22Rv1 (cell line): Measurements from ENCODE around the gene IKZF3.
"Not testable (repeated sequence)": the region's sequence is repeated elsewhere in the genome, so short reads cannot be mapped to it uniquely, and the experiment has no call there.

Experiments used
- H3K27ac ChIP-seq: fragments of 450-650 bp; 2 replicates; pipeline ENCODE4 v1.5.1; 2017
- CTCF ChIP-seq: fragments of 450-650 bp; IDR thresholded peaks from 2 replicates; pipeline ENCODE4 v1.5.1; 2017; ENCODE audit warnings: mild to moderate bottlenecking
- ZFX ChIP-seq: fragments of 450-650 bp; IDR thresholded peaks from 2 replicates; pipeline ENCODE4 v1.6.1; 2017; ENCODE audit warnings: antibody characterized with exemption, borderline replicate concordance

IKZF3 gene

DNA sequence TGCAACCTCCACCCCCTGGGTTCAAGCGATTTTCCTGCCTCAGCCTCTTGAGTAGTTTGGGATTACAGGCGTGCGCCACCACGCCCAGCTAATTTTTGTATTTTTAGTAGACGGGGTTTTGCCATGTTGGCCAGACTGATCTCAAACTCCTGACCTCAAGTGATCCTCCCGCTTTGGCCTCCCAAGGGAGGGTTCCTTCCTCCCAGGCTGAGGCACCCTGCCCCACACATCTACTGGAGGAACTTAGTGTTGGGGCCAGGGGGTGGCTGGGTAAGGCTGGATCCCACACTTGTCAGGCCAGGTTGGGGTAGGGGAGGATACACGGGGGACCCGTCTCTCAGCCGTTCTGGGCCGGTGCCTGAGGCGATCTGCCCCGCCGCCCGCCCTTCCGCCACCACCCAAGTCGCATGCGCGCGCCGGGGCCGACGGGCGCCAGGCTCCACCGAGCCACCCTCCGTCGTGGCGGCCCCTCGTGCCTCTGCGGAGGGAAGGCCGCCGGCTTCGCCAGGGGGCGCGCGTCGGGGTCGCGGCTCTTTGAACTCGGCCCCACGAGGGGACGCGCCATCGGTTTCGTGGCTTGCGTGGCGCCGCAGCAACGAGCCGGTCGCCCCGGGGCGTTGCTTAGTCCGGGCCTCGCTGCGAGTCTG, 110.5 kb downstream of the IKZF3 start:
- H3K27ac ChIP-seq = peak overlapping the region; percentile 72
- TF ChIP-seq ZFX = no peak
- TF ChIP-seq CTCF = no peak

- TF ChIP-seq CTCF = no peak
- no peak for TF ChIP-seq ZFX
- no peak overlapping the region for H3K27ac ChIP-seq
These were observed 111.8 kb downstream of the IKZF3 start for GRCh38 chr17:39752241-39752881.

DNA sequence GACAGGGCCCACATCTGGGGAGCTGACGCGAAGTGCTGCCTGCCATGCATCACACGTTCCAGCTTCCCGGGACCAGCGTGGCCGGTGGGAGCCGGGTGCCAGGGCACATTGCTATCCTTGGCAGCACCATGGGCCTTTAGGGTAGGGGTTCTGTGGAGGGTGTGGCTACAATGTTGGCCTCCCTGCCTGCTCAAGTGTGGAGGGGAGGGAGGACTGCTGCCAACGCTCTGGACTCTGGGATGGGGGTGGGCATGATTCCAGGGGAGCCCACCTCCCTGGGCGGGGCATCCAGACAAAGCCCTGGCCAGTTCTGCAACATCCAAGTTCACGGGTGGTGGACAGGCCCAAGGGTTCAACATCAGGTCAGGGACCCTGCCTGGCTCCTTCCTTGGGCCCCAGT, 112.5 kb downstream of the IKZF3 start:
- TF ChIP-seq CTCF (no peak), ZFX (no peak)
- H3K27ac ChIP-seq = no peak overlapping the region

- TF ChIP-seq CTCF (no peak), ZFX (no peak)
- no peak overlapping the region for H3K27ac ChIP-seq
These were observed 113.0 kb downstream of the IKZF3 start for GRCh38 chr17:39751016-39751543.

- TF ChIP-seq ZFX (no peak), CTCF (no peak)
- H3K27ac ChIP-seq = no peak overlapping the region
These were observed 113.7 kb downstream of the IKZF3 start for GRCh38 chr17:39750131-39751015.

GRCh38 chr17:39748444-39749034, 115.6 kb downstream of the IKZF3 start:
- not testable (repeated sequence) for H3K27ac ChIP-seq

- 0 out of 2 replicates have a peak overlapping the region, but pooled peaks have one; percentile 7 for H3K27ac ChIP-seq
- TF ChIP-seq CTCF (no peak), ZFX (no peak)
These were observed 116.4 kb downstream of the IKZF3 start for GRCh38 chr17:39747745-39748144.
